GM19397 (cell line): ENCODE data around the gene DAB2.
A peak's percentile ranks its signal among the peaks of the same experiment; 100 is the strongest.

Experiments
- ATAC-seq: cut with Tn5 transposase; IDR thresholded peaks from one replicate; pipeline ENCODE4 v1.9.1; 2021; ENCODE audit warnings: mild to moderate bottlenecking, moderate library complexity; ENCODE audit not compliant: unreplicated experiment

DAB2 gene

DNA sequence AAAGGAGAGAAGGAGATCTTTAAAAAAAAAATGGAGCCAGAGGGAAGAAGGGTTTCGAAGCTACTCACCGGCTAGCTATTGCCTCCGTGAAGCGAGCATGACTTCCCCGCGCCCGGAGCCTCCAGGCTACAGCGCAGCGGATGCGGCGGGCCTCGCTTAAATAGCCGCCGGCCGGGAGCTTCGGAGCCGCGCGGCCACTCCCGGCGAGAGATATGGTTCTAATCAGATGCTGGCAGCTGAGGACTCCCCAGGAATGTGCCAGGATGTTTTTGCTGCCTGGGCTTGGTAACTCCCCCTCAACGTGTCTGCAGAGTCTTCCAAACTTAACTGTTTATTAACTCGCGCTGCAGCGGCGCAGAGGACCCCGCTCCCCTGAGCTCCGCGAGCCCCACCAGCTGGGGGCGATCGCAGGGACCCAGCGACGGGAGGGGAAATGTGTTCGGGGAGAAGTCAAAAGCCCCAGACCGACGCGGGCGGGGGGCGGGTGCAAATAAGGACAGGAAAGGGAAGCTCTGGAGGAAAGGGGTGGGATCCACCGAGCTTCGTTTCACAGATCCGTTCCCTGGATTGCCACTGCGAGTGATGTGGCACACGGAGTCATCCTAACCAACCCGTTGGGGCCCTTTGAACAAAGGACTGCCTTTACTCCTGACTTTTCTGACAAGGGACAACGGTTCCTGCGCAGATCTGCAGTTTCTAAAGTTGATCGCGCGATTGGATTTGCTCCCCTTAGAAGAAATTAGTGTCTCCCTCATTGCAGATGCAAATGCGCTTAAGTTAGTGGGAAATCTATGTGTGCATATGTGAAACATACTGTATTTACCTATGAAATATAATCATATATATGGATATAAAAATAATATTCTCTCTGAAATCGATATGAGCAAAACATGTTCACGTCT, at the start of gene DAB2:
Gene DAB2 (minus strand): TSS at position 245 of the 902 bp plus-strand sequence. CDS start 30,660 bp downstream, outside the sequence.
- peak; percentile 78 for ATAC-seq

DNA sequence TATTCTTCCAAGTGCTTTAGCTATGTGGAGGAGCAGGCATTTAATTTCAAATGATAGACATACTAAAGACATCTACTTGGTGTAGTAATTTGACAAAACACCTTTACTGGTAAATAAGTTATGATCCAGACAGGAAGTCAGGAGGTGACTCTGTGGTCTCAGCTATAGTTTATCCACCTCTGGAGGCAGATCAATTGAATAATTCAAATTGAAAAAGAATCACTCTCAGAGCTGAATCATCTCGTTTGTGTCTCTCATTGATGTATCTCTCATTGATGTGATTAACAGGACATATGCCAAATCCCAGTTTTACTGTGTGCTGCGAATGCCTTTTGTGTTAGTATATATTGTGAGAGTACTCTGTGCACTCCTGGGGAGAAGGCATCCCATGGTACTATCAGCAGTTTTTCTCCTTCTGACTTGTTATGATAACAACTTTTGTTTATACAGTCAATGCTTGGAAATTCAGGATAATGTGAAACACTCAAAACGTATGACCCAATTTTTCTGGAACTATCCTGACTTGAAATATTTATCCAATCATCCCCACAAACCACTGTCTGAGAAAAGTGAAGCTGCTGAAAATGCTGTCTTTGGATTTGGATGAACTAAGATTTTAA, 48.5 kb upstream of the DAB2 start:
- no peak for ATAC-seq

DNA sequence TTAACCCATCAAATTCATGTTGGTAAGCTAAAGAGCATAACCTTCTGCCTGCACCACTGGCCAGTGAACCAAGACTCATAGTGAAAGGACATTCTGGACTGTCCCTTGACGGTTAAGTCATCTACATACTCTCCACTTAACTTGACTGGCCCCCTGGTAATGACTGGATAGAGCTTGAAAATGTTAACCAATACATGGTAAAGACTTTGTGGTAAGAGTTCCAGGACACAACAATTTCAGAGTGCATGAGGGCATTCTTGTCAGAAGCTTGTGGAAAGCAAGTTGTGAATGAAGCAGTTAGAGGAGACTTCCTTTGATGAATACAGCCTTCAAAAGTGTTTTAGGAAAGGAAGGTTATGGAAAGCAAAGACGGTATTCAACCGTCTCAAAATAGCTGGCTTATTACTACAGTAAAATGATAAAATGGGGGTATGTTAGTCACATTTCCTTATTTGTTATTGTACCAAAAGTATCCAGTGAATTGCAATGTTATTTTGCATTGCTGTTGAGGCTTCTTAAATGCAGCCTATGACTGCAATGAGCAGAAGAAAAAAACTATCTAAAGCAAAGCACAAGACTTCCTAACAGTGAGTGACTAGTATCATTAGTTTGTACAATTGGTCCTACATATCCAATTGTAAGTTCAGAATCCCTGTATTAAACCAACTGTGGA, 47.2 kb upstream of the DAB2 start:
- ATAC-seq, result no peak

DNA sequence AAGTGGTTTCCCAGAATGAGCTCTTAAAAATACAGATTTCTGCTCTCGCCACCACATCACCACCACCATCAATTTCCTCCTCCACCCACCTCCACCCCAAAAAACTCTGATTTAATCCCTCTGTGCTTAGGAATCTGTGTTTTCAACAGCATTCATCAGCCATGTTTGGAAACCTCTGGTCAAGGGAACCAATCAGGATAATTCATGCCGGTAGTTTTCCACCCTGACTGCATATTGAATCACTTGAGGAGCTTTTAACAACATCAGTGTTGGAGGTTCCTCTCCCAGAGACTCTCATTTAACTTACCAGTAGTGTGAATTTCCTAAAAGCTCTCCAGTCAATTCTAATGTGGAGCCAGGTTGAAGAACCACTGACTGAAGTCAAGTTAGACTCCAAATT, 46.0 kb upstream of the DAB2 start:
- ATAC-seq, result no peak

DNA sequence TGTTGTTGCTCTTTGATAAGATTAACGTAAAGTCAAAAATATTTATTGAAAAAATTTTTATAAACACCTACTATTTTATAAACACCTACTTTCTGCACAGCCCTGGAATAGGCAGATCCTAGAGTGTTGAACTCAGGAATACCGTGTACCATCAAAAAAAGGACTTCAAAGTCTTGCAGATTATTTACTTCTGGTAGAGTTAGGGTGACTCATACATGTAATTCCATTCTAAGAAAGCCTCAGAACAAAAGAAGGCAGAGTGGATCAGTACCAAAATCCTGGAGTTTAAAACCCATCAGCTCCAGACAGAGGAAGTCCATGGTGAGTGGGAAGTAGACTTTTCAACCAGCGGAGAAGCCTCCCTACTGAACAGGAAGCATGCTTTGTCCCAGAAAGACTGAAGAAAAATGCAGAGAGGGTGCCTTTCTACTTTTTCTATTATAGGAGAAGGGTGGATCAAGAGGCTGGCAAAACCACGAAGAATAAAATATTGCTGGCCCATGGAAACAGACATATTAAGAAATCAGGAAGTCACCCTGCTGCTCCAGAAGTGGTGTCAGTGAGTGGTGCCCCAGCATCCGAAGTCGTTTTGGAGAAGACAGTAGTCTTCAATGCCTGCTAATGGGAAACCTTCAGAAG, 45.1 kb upstream of the DAB2 start:
- no peak for ATAC-seq

DNA sequence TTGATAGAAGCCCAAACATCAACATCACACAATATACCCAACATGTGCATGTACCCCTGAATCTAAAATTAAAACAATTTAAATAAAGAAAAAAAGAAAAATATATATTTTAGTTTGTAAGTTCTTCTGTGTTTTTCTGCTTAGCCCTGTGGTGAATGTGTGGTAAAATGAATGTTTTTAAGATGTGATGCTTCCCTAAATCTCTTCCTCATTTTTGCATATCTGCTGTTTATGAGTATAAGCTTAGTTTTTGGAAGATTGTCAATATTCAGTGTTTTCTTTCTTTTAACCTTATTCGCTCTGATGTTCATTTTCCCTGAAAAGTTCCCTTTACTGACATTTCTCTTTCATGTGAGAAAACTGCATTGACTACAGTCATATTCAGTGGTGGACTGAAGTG, 44.4 kb upstream of the DAB2 start:
- no peak for ATAC-seq

DNA sequence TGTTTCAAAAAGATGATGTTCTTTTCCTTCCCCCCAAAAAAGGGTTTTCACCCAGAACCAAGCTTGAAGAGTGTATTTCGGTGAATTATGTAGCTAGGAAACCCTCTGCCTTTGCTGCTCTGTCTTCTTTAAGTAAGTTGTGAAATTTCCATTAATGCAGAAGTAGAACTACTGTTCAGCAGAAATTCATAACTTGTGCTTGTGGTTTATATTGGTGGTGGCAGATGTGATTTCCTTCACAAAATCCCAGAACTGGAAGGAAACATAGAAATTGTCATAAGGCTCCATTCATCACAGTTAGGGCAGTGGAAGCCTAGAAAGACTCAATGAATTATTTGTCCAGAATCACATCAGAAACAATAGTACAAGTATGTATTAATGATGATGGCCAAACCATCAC, 42.1 kb upstream of the DAB2 start:
- no peak for ATAC-seq

DNA sequence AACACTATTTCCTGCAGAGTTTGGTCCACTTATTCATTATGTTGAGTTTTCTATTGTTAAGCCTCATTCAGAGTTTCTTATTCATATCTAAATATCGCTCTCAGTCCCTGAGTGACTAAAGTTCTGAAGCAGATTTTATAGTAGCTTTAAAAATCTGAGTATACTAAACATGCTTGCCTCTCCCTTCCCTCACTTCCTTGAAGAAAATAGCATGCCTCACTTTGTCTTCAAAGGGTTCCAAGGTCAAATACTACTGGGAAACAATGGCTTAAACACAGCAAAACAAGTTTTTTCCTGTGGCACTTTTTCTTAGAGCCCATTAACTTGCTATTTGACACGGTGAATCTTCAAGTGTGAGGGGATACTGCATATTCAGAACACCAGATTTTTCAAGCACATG, 41.1 kb upstream of the DAB2 start:
- ATAC-seq, result no peak

DNA sequence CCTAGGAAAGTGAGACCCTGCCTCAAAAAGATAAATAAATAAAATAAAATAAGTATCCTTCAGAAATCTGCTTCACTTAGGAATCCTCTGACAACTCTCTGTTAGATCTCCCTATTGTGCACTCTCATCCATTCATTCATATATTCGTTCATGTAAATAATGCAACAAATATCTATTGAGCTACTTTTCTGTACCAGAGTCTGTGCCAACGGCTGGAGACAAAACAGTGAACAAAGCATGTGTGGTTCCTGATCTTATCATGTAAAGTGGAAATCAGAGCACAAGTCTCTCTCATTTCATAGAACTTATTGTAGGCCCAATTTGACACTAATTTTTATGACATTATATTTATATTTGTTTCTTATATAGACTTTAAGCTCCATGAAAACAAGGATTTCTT, 40.3 kb upstream of the DAB2 start:
- ATAC-seq, result no peak

DNA sequence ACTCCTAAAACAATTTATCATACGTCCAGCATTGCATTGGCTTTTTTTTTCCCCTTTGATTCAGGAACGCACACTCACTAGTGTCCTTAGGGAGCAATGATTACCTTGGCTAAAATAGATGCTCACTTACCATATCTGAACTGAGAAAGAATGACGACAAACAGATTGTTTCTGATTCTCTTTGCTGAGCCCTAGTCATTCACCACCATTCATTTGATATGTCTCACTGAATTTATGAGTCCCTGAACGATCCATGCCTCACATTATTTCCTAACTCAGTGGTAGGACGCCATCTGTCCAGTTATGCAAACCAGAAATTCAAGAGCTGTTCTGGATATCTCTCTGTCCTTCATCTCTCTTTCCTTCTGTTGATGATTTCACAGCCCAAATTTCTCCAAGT, 39.3 kb upstream of the DAB2 start:
- no peak for ATAC-seq

DNA sequence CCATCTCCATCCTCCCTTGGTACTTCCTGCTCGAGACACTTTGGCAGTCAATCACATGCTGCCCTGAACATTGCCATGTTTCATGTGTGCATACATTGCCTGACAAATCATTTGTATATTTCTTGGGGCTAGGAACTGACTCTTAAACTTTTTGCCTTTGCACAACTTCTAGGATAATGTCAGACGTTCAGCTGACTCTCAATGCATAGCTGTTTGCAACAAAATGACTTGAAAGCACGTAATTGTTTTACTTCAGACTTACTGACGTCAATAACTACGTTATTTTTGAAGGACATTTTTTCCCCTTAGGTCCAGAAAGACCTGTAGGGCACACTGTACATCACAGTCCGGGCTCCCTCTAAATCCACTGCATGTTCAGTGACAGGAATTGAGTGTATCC, 37.4 kb upstream of the DAB2 start:
- no peak for ATAC-seq

DNA sequence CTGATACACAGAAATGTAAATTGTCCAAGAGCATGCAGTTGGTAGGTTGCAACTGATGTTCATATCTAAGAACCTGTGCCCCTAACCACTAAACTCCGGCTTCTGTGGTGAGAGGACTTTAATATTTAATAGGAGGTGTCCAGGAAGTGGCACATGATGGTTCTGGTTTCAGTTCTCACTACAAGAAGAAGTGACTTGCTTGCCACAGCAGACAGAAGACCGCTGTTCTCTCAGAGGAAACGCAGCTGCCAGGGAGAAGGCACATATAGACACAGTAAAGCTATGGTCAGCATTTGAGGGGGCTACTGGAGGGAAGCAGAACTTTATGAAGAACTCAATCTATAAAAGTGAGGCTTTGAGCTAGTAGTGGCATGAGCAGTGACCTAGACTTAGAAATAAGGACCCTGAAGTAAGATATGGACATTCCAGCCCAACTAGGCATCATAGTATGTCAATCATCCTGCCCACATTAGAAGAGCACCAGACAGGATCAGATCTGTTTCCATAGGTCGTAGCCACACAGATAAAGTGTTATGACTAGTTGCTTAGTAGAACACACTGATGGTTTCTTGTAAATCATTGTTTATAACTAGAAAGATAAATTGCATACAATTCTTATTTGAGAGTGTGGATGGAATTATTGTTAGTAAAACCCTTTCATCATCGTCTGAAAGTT, 36.4 kb upstream of the DAB2 start:
- ATAC-seq, result peak; percentile 98

DNA sequence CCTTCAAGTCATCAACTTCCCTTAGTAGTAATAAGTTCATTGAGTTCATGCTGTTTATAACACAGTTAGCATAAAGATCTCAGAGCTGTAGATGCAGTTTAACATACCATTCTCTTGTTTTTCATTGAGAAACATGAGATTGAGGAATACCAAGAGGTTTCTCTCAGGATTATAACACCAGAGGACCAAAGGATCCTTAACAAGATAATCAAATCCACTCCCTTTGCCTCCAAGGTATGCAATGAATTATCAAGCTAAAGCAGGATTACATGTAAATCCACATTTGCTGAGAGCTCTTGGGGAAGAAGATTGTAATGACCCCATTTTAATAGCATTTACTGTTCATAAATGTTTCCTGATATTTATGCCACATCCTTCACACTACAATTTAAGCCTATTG, 35.1 kb upstream of the DAB2 start:
- ATAC-seq, result no peak

DNA sequence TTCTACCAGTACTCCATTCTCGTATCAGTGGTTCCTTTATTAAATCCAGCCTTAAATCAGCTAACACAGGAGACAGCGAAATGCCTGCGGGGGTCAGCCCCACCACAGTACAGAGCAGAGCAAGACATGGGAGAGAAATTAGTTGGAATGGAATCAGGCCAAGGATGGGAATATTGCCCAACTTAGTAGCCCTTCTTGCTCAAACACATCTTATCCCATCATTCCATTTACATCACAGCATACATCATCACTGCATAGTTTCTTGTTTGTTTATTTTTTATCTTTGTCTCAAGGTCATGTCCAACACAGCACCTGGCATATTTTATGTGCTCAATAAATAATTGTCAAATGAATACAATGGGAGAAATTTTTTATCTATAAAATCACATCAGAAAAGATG, 34.3 kb upstream of the DAB2 start:
- ATAC-seq, result no peak

DNA sequence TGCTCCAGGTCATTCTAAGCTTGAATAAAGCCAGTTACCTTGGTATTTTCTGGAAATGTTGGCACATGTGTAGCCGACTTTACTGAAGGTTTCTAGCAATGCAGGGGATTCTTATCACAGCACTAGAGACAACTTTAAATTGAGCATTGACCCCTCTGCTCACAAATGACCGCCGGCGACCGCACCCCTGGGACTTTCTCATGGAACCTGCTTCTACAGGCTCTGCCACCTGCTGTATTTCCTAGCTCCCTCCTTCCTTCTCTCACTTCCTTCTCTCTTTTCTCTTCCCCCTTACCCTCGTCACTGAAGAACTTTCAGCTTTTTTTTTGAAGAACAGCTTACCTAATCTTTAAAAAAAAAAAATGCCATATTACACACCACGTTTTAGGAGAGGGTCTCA, 30.9 kb upstream of the DAB2 start:
- no peak for ATAC-seq

DNA sequence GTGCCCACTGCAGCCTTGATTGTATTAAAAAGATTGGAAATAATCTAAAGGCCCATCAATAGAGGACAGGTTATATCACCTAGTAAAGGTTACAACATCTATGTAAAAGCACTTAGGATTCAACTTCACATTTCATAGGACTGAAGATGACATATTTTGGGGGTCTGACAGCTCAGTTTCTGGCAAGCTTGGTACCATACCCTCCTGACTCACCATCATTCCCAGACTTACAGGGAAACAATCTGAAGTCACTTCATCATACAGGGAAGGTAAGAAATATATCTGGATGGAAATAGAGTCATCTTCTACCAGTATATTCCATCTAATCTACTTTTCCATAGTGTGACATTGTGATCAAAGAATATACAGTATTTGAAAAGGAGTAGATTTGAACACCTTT, 28.8 kb upstream of the DAB2 start:
- ATAC-seq, result no peak

DNA sequence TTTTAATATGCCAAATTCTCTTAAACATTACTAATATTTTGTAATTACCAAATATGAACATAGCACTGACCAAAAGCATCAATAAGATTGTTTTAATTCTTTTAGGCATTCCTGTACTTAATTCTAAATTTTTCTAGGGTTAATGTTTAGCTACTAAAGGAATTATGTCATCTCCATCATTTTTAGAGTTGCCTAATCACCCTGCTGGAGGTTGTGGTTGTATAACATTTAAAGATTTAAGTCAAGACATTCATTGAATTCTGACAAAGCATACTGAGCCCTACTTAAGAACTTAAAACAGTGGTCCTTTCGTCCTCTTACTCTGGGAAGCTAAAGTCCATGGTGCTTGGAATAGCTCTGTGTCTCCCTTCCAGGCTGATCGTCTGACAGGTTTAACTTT, 28.1 kb upstream of the DAB2 start:
- no peak for ATAC-seq

DNA sequence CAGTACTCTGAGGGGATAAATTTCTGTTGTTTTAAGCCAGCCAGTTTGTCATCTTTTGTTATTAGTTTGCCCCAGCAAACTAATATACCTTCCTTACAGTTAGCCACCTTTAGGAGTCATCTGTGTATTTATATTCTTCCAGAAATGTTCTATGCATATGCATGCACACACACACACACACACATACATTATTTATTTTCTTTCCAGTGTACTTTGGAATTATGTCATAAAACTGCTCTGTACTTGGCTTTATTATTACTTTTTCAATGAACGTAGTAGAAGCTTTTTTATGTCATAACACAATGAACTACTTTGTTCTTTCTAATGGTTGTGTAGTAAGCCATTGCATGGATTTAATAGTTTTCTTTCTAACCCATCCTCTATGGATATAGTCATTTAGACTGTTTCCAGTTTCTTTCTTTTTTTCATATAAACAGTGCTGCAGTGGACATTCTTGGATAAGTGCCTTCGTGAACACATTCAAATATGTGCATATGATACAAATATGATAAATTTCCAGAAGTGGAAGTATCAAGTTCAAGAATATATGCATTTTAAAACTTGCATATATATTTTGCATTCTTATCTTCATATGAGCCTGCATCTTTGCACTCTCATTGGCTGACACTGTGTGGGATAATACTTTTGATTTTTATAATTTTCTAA, 26.6 kb upstream of the DAB2 start:
- no peak for ATAC-seq

DNA sequence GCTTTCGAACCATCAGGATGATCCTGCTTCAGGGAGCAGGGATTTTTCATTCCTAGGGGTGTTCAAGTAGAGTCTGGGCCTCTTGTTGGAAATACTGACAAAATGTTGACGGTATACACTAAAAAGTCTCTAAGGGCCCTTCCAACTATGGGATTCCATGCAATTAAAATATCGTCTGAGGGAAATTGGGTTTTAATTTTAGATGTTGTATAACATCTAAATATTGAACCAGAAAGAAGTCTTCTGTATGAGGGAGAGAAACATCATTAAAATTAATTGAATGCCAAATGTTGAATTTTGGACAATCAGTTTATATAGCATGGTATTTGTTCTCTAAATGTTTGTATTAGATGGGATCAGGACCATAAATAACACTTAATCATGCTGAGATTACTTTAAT, 25.7 kb upstream of the DAB2 start:
- no peak for ATAC-seq

DNA sequence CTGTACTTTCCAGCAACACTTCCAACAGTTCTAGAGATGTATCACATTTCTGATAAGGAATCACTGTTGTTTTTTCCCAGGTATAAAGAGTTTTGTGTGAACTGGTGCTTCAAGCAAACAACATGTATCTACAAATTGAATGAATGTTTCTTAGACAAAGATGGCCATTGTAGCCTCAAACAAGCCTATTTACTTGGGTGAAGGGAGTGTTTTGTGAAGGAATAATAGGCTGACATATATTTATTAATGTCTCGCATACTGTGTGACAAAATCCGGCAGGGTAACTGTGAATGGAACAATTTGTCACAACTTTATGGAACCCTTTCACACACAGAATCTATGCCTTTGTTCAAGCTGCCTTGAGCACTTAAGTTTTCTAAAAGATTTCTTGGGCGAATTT, 24.8 kb upstream of the DAB2 start:
- no peak for ATAC-seq
